Measurements from ENCODE around the gene ZNF446.

ZNF446 gene

GRCh38 chr19:58529405-58529804, 53.3 kb downstream of the ZNF446 start:
- Histone ChIP-seq H3K4me2 (ENCODE audit: low read length) (no peak overlapping the region), H3K36me3 (ENCODE audit: insufficient read depth, low read length) (no peaks in the 10 kb centered on the region), H3K27ac (ENCODE audit: low read depth, low read length, poor library complexity, severe bottlenecking) (no peak overlapping the region), H3K4me3 (ENCODE audit: low read depth, low read length, poor library complexity, severe bottlenecking) (no peak overlapping the region), H3K9ac (ENCODE audit: low read length) (no peak overlapping the region), H3K4me1 (ENCODE audit: insufficient read depth, low read length, severe bottlenecking) (no peaks in the 10 kb centered on the region), H3K9me2 (ENCODE audit: low read depth, low read length) (no peaks in the 10 kb centered on the region), H2AFZ (ENCODE audit: low read length) (no peak overlapping the region), H3K79me2 (ENCODE audit: insufficient read depth, low read length) (no peaks in the 10 kb centered on the region), H3F3A (ENCODE audit: insufficient read depth, low read length) (no peaks in the 10 kb centered on the region), H3K27me3 (ENCODE audit: insufficient read depth, low read length) (no peaks in the 10 kb centered on the region), H3K9me3 (ENCODE audit: low read length) (no peaks in the 10 kb centered on the region), H4K20me1 (ENCODE audit: insufficient read depth, low read length) (no peaks in the 10 kb centered on the region)
- no peak for TF ChIP-seq EZH2 (IDR thresholded peaks at IDR 0.05; ENCODE audit: borderline replicate concordance, low read length)
- TF ChIP-seq CTCF (IDR thresholded peaks at IDR 0.05; ENCODE audit: low read length): no peak

Data from OCI-LY1 (cell line).